ENCODE measurements around the gene CHAF1B.
A peak's percentile ranks its signal among the peaks of the same experiment; 100 is the strongest.
"Not testable (repeated sequence)": the region's sequence is repeated elsewhere in the genome, so short reads cannot be mapped to it uniquely, and the experiment has no call there.

Gene CHAF1B

GRCh38 chr21:36359185-36359584 is 26.0 kb upstream of the CHAF1B start:
- Histone ChIP-seq H3K27ac (ENCODE audit: low read length) (no peak overlapping the region), H3K4me1 (ENCODE audit: control insufficient read depth, low read depth, low read length) (no peaks in the 10 kb centered on the region), H3K36me3 (ENCODE audit: control insufficient read depth, low read depth, low read length) (peaks cover 60% of the 10 kb centered on the region), H3K9ac (ENCODE audit: low read length) (no peak overlapping the region), H3K9me3 (ENCODE audit: control insufficient read depth, low read depth, low read length) (no peaks in the 10 kb centered on the region), H3K27me3 (ENCODE audit: control insufficient read depth, insufficient read depth, low read length) (no peaks in the 10 kb centered on the region), H3K4me3 (ENCODE audit: low read length) (no peak overlapping the region)

GRCh38 chr21:36369064-36369685 is 16.0 kb upstream of the CHAF1B start:
- Histone ChIP-seq H3K4me1 (ENCODE audit: control insufficient read depth, low read depth, low read length) (no peaks in the 10 kb centered on the region), H3K4me3 (ENCODE audit: low read length) (no peak overlapping the region), H3K9me3 (ENCODE audit: control insufficient read depth, low read depth, low read length) (no peaks in the 10 kb centered on the region), H3K27ac (ENCODE audit: low read length) (no peak overlapping the region), H3K27me3 (ENCODE audit: control insufficient read depth, insufficient read depth, low read length) (no peaks in the 10 kb centered on the region), H3K9ac (ENCODE audit: low read length) (no peak overlapping the region), H3K36me3 (ENCODE audit: control insufficient read depth, low read depth, low read length) (peaks cover 77% of the 10 kb centered on the region)

- no peaks in the 10 kb centered on the region for H3K27me3 ChIP-seq (ENCODE audit: control insufficient read depth, insufficient read depth, low read length)
These were observed 9.2 kb upstream of the CHAF1B start for GRCh38 chr21:36375994-36376393.

GRCh38 chr21:36377391-36377842 is 7.8 kb upstream of the CHAF1B start:
- Histone ChIP-seq H3K27ac (ENCODE audit: low read length) (no peak overlapping the region), H3K36me3 (ENCODE audit: control insufficient read depth, low read depth, low read length) (peaks cover 31% of the 10 kb centered on the region), H3K27me3 (ENCODE audit: control insufficient read depth, insufficient read depth, low read length) (no peaks in the 10 kb centered on the region), H3K9ac (ENCODE audit: low read length) (no peak overlapping the region), H3K9me3 (ENCODE audit: control insufficient read depth, low read depth, low read length) (no peaks in the 10 kb centered on the region), H3K4me3 (ENCODE audit: low read length) (no peak overlapping the region), H3K4me1 (ENCODE audit: control insufficient read depth, low read depth, low read length) (no peaks in the 10 kb centered on the region)

More at GRCh38 chr21:36375994-36376393, 9.2 kb upstream of the CHAF1B start:
- peaks cover 43% of the 10 kb centered on the region for H3K36me3 ChIP-seq (ENCODE audit: control insufficient read depth, low read depth, low read length)
- H3K9me3 ChIP-seq (ENCODE audit: control insufficient read depth, low read depth, low read length), result no peaks in the 10 kb centered on the region
- H3K4me1 ChIP-seq (ENCODE audit: control insufficient read depth, low read depth, low read length), result no peaks in the 10 kb centered on the region
- no peak overlapping the region for H3K9ac ChIP-seq (ENCODE audit: low read length)
- H3K4me3 ChIP-seq (ENCODE audit: low read length), result no peak overlapping the region
- no peak overlapping the region for H3K27ac ChIP-seq (ENCODE audit: low read length)

- H3K9me3 ChIP-seq (ENCODE audit: control insufficient read depth, low read depth, low read length), result no peaks in the 10 kb centered on the region
- peaks cover 20% of the 10 kb centered on the region for H3K36me3 ChIP-seq (ENCODE audit: control insufficient read depth, low read depth, low read length)
- no peaks in the 10 kb centered on the region for H3K4me1 ChIP-seq (ENCODE audit: control insufficient read depth, low read depth, low read length)
- no peaks in the 10 kb centered on the region for H3K27me3 ChIP-seq (ENCODE audit: control insufficient read depth, insufficient read depth, low read length)
- H3K27ac ChIP-seq (ENCODE audit: low read length), result no peak overlapping the region
- no peak overlapping the region for H3K9ac ChIP-seq (ENCODE audit: low read length)
- H3K4me3 ChIP-seq (ENCODE audit: low read length), result no peak overlapping the region
These were observed 5.9 kb upstream of the CHAF1B start for GRCh38 chr21:36379251-36379650.

GRCh38 chr21:36381841-36382589 is 3.2 kb upstream of the CHAF1B start:
- Histone ChIP-seq H3K27me3 (ENCODE audit: control insufficient read depth, insufficient read depth, low read length) (no peaks in the 10 kb centered on the region), H3K4me3 (ENCODE audit: low read length) (no peak overlapping the region), H3K27ac (ENCODE audit: low read length) (no peak overlapping the region), H3K9ac (ENCODE audit: low read length) (no peak overlapping the region), H3K4me1 (ENCODE audit: control insufficient read depth, low read depth, low read length) (peaks cover 6% of the 10 kb centered on the region), H3K36me3 (ENCODE audit: control insufficient read depth, low read depth, low read length) (peaks cover 6% of the 10 kb centered on the region), H3K9me3 (ENCODE audit: control insufficient read depth, low read depth, low read length) (no peaks in the 10 kb centered on the region)

GRCh38 chr21:36382722-36383121 is 2.5 kb upstream of the CHAF1B start:
- not testable (repeated sequence) for H3K4me3 ChIP-seq (ENCODE audit: low read length); H3K4me1 ChIP-seq (ENCODE audit: control insufficient read depth, low read depth, low read length); H3K9ac ChIP-seq (ENCODE audit: low read length); H3K27me3 ChIP-seq (ENCODE audit: control insufficient read depth, insufficient read depth, low read length); H3K27ac ChIP-seq (ENCODE audit: low read length); H3K36me3 ChIP-seq (ENCODE audit: control insufficient read depth, low read depth, low read length); H3K9me3 ChIP-seq (ENCODE audit: control insufficient read depth, low read depth, low read length)

- Histone ChIP-seq H3K9ac (ENCODE audit: low read length) (no peak overlapping the region), H3K27me3 (ENCODE audit: control insufficient read depth, insufficient read depth, low read length) (no peaks in the 10 kb centered on the region), H3K4me1 (ENCODE audit: control insufficient read depth, low read depth, low read length) (peaks cover 6% of the 10 kb centered on the region), H3K27ac (ENCODE audit: low read length) (no peak overlapping the region), H3K4me3 (ENCODE audit: low read length) (peak overlapping the region; percentile 9), H3K36me3 (ENCODE audit: control insufficient read depth, low read depth, low read length) (no peaks in the 10 kb centered on the region), H3K9me3 (ENCODE audit: control insufficient read depth, low read depth, low read length) (no peaks in the 10 kb centered on the region)
These were observed 333 bp upstream of the CHAF1B start for GRCh38 chr21:36384885-36385232.

- Histone ChIP-seq H3K4me3 (ENCODE audit: low read length) (peak overlapping the region; percentile 86), H3K27me3 (ENCODE audit: control insufficient read depth, insufficient read depth, low read length) (no peaks in the 10 kb centered on the region), H3K9ac (ENCODE audit: low read length) (peak overlapping the region; percentile 63), H3K4me1 (ENCODE audit: control insufficient read depth, low read depth, low read length) (peaks cover 6% of the 10 kb centered on the region), H3K9me3 (ENCODE audit: control insufficient read depth, low read depth, low read length) (no peaks in the 10 kb centered on the region), H3K27ac (ENCODE audit: low read length) (no peak overlapping the region), H3K36me3 (ENCODE audit: control insufficient read depth, low read depth, low read length) (no peaks in the 10 kb centered on the region)
These were observed 945 bp downstream of the CHAF1B start for GRCh38 chr21:36386031-36386642.

- no peak overlapping the region for H3K27ac ChIP-seq (ENCODE audit: low read length)
- peaks cover 6% of the 10 kb centered on the region for H3K4me1 ChIP-seq (ENCODE audit: control insufficient read depth, low read depth, low read length)
- no peaks in the 10 kb centered on the region for H3K27me3 ChIP-seq (ENCODE audit: control insufficient read depth, insufficient read depth, low read length)
- H3K36me3 ChIP-seq (ENCODE audit: control insufficient read depth, low read depth, low read length), result no peaks in the 10 kb centered on the region
- no peaks in the 10 kb centered on the region for H3K9me3 ChIP-seq (ENCODE audit: control insufficient read depth, low read depth, low read length)
- no peak overlapping the region for H3K4me3 ChIP-seq (ENCODE audit: low read length)
- no peak overlapping the region for H3K9ac ChIP-seq (ENCODE audit: low read length)
These were observed 2.9 kb downstream of the CHAF1B start for GRCh38 chr21:36388096-36388495.

- Histone ChIP-seq H3K9ac (ENCODE audit: low read length) (no peak overlapping the region), H3K27ac (ENCODE audit: low read length) (no peak overlapping the region), H3K9me3 (ENCODE audit: control insufficient read depth, low read depth, low read length) (no peaks in the 10 kb centered on the region), H3K27me3 (ENCODE audit: control insufficient read depth, insufficient read depth, low read length) (no peaks in the 10 kb centered on the region), H3K4me1 (ENCODE audit: control insufficient read depth, low read depth, low read length) (peaks cover 6% of the 10 kb centered on the region), H3K36me3 (ENCODE audit: control insufficient read depth, low read depth, low read length) (no peaks in the 10 kb centered on the region), H3K4me3 (ENCODE audit: low read length) (no peak overlapping the region)
These were observed 3.6 kb downstream of the CHAF1B start for GRCh38 chr21:36388835-36389234.

- not testable (repeated sequence) for H3K36me3 ChIP-seq (ENCODE audit: control insufficient read depth, low read depth, low read length); H3K9me3 ChIP-seq (ENCODE audit: control insufficient read depth, low read depth, low read length); H3K27me3 ChIP-seq (ENCODE audit: control insufficient read depth, insufficient read depth, low read length); H3K9ac ChIP-seq (ENCODE audit: low read length); H3K27ac ChIP-seq (ENCODE audit: low read length); H3K4me1 ChIP-seq (ENCODE audit: control insufficient read depth, low read depth, low read length); H3K4me3 ChIP-seq (ENCODE audit: low read length)
These were observed 6.5 kb downstream of the CHAF1B start for GRCh38 chr21:36391649-36392048.
